HL-60 (cell line): Measurements from ENCODE around the gene ALKBH8.

Source experiments
- SPI1 ChIP-seq: IDR thresholded peaks from 2 replicates; pipeline ENCODE4 v1.6.1; 2012; ENCODE audit warnings: low read depth, mild to moderate bottlenecking, borderline replicate concordance
- TF ChIP-seq, protein P1 (sequence below): IDR thresholded peaks from one replicate; pipeline ENCODE4 v1.5.1; 2011; ENCODE audit warnings: low read length, control low read depth, inconsistent platforms; ENCODE audit not compliant: insufficient read depth

DNA sequence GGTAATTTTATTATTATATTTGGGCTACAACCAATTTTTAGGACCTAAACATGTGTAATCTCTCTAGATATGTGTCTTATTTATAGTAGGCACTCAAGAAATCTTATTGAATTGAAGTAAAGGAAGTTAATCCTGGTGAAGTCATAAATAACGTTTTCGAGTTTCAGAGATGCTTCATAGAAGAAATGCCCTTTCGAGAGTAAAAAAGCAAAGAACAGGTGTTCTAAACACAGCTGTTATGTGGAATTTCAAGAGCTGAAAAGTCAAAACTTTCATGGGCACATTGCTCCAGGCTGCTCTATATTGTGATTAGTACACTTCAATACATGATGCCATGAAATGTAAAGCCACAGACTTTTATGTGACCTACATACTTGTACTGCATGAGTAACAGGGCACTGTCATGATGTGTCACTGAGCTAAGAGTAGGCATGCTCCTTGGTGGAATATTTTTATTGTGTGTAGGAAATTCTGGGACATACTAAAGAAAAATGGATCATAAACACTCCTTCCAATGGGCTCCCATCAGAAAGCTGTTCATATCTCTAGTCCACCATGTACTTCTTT lies 18.2 kb upstream of the ALKBH8 start:
- TF ChIP-seq, protein P1, sequence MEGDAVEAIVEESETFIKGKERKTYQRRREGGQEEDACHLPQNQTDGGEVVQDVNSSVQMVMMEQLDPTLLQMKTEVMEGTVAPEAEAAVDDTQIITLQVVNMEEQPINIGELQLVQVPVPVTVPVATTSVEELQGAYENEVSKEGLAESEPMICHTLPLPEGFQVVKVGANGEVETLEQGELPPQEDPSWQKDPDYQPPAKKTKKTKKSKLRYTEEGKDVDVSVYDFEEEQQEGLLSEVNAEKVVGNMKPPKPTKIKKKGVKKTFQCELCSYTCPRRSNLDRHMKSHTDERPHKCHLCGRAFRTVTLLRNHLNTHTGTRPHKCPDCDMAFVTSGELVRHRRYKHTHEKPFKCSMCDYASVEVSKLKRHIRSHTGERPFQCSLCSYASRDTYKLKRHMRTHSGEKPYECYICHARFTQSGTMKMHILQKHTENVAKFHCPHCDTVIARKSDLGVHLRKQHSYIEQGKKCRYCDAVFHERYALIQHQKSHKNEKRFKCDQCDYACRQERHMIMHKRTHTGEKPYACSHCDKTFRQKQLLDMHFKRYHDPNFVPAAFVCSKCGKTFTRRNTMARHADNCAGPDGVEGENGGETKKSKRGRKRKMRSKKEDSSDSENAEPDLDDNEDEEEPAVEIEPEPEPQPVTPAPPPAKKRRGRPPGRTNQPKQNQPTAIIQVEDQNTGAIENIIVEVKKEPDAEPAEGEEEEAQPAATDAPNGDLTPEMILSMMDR = no peak
- TF ChIP-seq SPI1 = no peak
